GM19328 (cell line): ENCODE results near the gene DDX11.
"Not testable (repeated sequence)": the region's sequence is repeated elsewhere in the genome, so short reads cannot be mapped to it uniquely, and the experiment has no call there.

ENCODE experiments used
- ATAC-seq: cut with Tn5 transposase; IDR thresholded peaks from one replicate; pipeline ENCODE4 v1.9.1; 2021; ENCODE audit warnings: mild to moderate bottlenecking, moderate library complexity; ENCODE audit not compliant: unreplicated experiment

Gene DDX11

DNA sequence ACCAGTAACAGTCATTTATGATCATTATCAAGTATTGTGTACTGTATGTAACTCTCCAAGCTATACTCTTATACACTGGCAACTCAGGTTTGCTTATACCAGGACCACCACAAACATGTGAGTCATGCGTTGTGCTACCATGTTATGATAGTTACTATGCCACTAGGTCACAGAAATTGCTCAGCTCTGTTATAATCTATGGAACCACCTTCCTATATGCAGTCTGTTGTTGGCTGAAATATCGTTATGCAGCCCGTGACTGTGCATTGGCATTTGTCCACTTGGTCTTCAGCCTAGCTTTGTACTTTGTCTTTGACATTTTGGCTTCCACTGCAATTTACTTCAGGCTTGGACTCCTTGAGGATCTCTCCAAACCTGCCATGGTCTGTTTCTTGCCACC is 7.5 kb upstream of the DDX11 start:
- ATAC-seq, result not testable (repeated sequence)

GRCh38 chr12:31067656-31068055 is 6.0 kb upstream of the DDX11 start:
- ATAC-seq, result not testable (repeated sequence)

GRCh38 chr12:31070971-31071740 is 2.5 kb upstream of the DDX11 start:
- ATAC-seq, result not testable (repeated sequence)

DNA sequence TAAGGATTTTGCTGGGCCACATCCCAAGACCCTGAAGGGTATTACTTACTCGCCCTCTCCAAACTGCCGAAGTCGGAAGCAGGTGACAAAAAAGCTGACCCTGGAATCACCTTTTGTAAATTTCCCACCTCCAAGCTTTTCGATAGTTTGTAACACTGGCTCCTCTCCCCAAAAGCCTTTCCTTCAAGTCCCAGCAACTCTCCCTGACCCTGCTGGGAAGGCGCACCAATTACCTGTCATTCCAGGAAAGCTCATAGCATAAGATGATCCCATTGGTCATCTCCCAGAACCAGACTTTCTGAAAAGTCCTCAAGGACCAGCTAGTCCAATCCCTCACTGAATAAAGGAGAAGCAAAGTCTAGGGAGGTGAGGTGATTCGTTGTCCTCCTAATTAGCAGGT is 698 bp upstream of the DDX11 start:
- not testable (repeated sequence) for ATAC-seq

DNA sequence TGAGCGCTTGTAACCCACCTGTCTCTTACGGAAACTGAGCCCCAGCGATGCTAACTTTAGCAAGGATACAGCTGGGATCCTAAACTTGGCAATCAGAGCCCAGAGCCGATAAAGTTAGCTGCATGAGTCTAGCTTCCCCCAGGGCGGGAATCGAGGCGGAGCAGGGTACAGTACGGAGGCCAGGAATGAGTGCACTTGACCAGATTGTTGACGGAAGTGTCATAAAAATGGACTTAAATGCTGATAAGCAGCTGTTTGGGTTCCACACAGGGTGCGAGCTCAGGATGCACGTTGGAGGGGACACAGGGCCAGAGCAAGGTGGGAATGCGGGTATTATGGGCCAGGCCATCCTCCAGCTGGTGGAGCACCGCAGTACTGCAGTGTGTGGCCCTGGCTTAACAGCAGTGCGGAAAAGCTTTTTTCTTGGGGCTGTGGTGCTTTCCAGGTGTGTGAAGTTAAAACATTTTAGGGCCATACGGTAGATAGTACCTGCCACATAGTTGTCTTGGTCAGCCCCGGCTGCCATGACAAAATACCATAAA is 744 bp downstream of the DDX11 start:
- peak; percentile 28 for ATAC-seq

GRCh38 chr12:31076150-31076549 is 2.5 kb downstream of the DDX11 start:
- not testable (repeated sequence) for ATAC-seq

- ATAC-seq, result not testable (repeated sequence)
These were observed 3.4 kb downstream of the DDX11 start for GRCh38 chr12:31077095-31077494.

DNA sequence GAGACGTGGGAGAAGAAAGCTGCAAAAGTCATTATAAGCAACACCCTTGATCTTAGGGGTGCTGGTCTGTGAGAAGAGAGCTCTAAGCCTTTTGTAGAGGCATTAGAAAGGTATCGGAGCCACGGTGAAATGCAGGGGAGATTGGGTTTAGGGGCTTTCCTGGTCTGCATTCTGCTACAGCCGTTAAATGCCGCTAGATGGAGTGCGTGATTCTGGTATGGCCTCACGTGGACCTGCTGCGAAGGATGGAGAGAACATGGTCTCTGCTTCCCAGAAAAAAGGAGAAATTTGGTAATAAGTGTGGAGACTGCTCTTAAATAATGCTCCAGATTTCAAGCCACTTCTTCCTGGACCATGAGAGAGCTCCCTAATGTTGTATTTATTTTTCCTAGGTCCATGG is 4.3 kb downstream of the DDX11 start:
- not testable (repeated sequence) for ATAC-seq

GRCh38 chr12:31079421-31079820 is 5.8 kb downstream of the DDX11 start:
- not testable (repeated sequence) for ATAC-seq

GRCh38 chr12:31080221-31080620 is 6.6 kb downstream of the DDX11 start:
- ATAC-seq, result not testable (repeated sequence)

GRCh38 chr12:31081274-31081673 is 7.6 kb downstream of the DDX11 start:
- not testable (repeated sequence) for ATAC-seq

- ATAC-seq, result not testable (repeated sequence)
These were observed 10.6 kb downstream of the DDX11 start for GRCh38 chr12:31084241-31084640.

- ATAC-seq, result not testable (repeated sequence)
These were observed 12.4 kb downstream of the DDX11 start for GRCh38 chr12:31086032-31086431.

DNA sequence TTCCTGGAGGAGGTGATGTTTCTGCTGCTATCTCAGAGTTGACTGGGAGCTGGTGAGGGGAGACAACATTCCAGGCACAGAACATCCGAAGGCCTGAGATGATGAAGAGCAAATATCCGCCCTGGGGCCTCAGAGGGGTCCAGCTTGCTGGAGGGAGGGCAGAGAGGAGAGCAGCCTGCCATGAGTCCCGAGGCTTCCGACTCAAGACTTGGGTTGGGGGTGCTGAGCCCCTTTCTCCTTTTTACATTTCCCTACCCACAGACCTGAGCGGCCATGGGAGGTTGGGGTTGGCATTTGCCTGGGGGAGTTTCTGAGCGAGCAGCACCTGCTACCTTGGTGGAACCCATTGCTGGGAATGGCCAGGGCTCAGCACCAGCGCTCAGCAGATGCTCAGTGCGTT is 13.8 kb downstream of the DDX11 start:
- ATAC-seq, result not testable (repeated sequence)

- not testable (repeated sequence) for ATAC-seq
These were observed 14.3 kb downstream of the DDX11 start for GRCh38 chr12:31087956-31088355.

- no peak for ATAC-seq
These were observed 15.4 kb downstream of the DDX11 start for GRCh38 chr12:31089072-31089471.

GRCh38 chr12:31091629-31092028 is 18.0 kb downstream of the DDX11 start:
- ATAC-seq, result not testable (repeated sequence)

GRCh38 chr12:31092718-31093117 is 19.1 kb downstream of the DDX11 start:
- not testable (repeated sequence) for ATAC-seq

DNA sequence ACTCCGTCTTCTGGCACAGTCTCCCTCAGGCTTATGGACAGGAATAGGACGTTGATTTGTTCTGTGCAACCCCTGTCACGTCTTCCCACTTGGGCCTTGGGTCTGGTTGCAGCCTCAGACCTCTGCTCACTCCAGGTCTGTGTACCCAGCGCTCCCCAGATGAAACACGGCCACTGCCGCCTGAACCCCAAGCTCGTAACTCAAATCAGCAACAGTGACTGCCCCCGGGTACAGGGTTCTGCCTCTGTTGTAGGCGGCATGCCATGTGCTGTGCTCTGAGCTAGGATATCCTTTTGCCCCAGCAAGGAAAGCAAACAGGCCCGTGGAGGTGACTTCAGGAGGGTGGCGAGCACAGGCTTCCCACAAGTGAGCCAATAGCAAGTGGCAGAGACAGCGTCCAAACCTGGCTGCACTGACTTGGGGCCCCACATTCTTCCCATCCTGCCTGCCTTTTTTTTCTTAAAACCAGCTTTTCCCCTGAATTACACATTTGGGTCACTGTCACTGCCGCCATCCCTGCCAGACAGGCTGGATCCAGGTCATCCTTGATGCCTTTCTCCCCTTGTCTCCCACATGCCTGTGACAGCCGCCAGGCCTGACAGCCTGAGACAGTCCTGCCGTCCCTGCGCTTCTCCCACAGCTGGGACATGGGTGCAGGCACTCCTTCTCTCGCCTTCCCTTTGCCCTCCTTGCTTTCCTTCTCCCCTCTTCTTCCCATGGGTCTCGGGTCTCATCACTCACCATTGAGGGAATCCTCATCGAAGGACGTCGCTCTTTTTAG is 21.6 kb downstream of the DDX11 start:
- ATAC-seq, result not testable (repeated sequence)

DNA sequence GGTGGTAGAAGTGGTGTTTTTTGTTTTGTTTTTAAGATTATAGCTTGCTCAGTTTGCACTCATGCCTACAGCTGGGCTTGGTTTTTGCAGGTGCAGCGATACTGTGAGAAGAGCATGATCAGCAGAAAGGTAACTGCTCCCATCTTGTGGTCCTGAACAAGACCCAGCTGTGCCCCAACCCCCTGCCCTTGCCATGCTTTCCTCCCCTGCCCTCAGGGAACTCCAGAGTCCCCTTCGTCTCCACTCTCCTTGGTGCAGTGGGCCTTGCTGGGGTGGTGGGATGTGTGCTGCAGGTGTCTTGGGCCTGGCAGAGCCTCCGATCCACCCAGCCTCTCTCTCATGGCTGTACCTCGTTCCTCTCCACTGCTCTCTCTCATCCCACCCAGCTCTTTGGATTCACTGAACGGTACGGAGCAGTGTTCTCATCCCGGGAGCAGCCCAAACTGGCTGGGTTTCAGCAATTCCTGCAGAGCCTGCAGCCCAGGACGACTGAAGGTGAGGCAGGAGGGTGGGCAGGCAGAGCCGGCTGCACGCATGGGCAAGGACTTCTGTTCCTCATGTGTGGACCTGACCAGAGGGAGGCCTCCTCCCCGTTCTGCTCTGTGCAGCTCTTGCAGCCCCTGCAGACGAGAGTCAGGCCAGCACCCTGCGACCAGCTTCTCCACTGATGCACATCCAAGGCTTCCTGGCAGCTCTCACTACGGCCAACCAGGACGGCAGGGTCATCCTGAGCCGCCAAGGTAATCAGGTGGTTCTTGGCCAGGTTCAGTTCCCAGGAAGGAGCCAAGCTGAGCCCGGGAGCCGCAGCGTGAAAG is 22.8 kb downstream of the DDX11 start:
- ATAC-seq, result not testable (repeated sequence)

GRCh38 chr12:31097819-31098218 is 24.2 kb downstream of the DDX11 start:
- not testable (repeated sequence) for ATAC-seq
